KMS-11 (cell line): Measurements from ENCODE around the gene STRIP1.

Experiments
- H2AFZ ChIP-seq: fragments of 200-600 bp; sonication (generic); 2 replicates; pipeline ENCODE4 v1.6.1; 2016; ENCODE audit warnings: antibody characterized with exemption, mixed run types, low read depth
- H3K27ac ChIP-seq: fragments of 200-600 bp; sonication (generic); 2 replicates; pipeline ENCODE4 v1.6.1; 2016; ENCODE audit warnings: mild to moderate bottlenecking, mixed run types
- H3K27me3 ChIP-seq: fragments of 200-600 bp; sonication (generic); 2 replicates; pipeline ENCODE4 v1.6.1; 2017; ENCODE audit warnings: mild to moderate bottlenecking, low read depth, mixed run types, moderate library complexity; ENCODE audit not compliant: insufficient read depth
- H3K36me3 ChIP-seq: fragments of 200-600 bp; sonication (generic); 2 replicates; pipeline ENCODE4 v1.6.1; 2017; ENCODE audit warnings: mild to moderate bottlenecking, mixed run types; ENCODE audit not compliant: insufficient read depth
- H3K4me1 ChIP-seq: fragments of 200-600 bp; sonication (generic); 2 replicates; pipeline ENCODE4 v1.6.1; 2016; ENCODE audit warnings: mild to moderate bottlenecking, low read depth, mixed run types; ENCODE audit not compliant: poor library complexity, severe bottlenecking
- H3K4me2 ChIP-seq: fragments of 200-600 bp; sonication (generic); 2 replicates; pipeline ENCODE4 v1.7.0; 2016; ENCODE audit warnings: mild to moderate bottlenecking, mixed run types
- H3K4me3 ChIP-seq: fragments of 200-600 bp; sonication (generic); IDR thresholded peaks from 2 replicates; pipeline ENCODE4 v1.6.1; 2017; ENCODE audit warnings: low read depth, low read length, mixed read lengths; ENCODE audit not compliant: insufficient read depth
- H3K79me2 ChIP-seq: fragments of 200-600 bp; sonication (generic); 2 replicates; pipeline ENCODE4 v1.6.1; 2016; ENCODE audit warnings: low read depth, mixed run types; ENCODE audit not compliant: insufficient read depth
- H3K9ac ChIP-seq: fragments of 200-600 bp; sonication (generic); 2 replicates; pipeline ENCODE4 v1.6.1; 2016; ENCODE audit warnings: mild to moderate bottlenecking, mixed run types
- H4K20me1 ChIP-seq: fragments of 200-600 bp; sonication (generic); 2 replicates; pipeline ENCODE4 v1.6.1; 2016; ENCODE audit warnings: mild to moderate bottlenecking, mixed run types; ENCODE audit not compliant: insufficient read depth
- CTCF ChIP-seq: fragments of 200-600 bp; sonication (generic); conservative IDR thresholded peaks from 2 replicates; pipeline ENCODE4 v1.6.1; 2017; ENCODE audit warnings: low read depth, mild to moderate bottlenecking, antibody characterized with exemption, low read length, moderate library complexity, mixed read lengths

The STRIP1 gene

GRCh38 chr1:110102081-110102480 is 67.7 kb downstream of the STRIP1 start:
- Histone ChIP-seq H3K4me2 (no peak overlapping the region), H3K4me1 (peaks cover 3% of the 10 kb centered on the region), H4K20me1 (no peaks in the 10 kb centered on the region), H3K79me2 (no peaks in the 10 kb centered on the region), H3K4me3 (no peak overlapping the region), H3K27me3 (no peaks in the 10 kb centered on the region), H3K9ac (no peak overlapping the region), H3K36me3 (no peaks in the 10 kb centered on the region), H3K27ac (no peak overlapping the region), H2AFZ (no peak overlapping the region)
- TF ChIP-seq CTCF: no peak
